HUDEP-2 (cell line): ENCODE measurements around the gene MRPL3.

Source experiments
- DNase-seq, 76 experiments: peaks; one replicate each; lab custom pipeline; 2025; ENCODE audit not compliant: unreplicated experiment in 76 of 76; lab: John Stamatoyannopoulos, UW

The MRPL3 gene

GRCh38 chr3:131502530-131503319, at the start of gene MRPL3:
TSS of gene MRPL3 (minus strand) at chr3:131502971. CDS start at chr3:131502821, 150 bp downstream.
- peak in 75 of 76 experiments; percentile 15 to 84 (median 71) for DNase-seq

DNA sequence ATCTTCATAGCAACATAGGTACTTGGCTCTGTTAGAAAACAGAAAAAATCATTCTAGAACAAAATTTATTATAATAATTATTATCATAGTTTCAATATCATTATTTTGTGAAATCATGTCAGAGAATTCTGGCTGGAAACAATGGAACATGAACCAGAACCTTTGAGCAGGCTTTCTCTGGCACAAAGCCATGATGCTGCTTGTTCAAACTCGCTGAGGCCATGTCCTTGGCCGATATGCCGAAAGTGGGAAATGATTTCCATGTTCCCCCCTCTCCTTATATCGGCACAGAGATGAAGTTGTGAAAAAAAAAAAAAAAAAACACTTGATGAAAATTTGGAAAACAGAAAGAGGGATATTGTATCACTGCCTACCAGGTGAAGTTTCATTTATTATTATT, 49.0 kb upstream of the MRPL3 start:
- DNase-seq = no peak

- no peak for DNase-seq
Observed at GRCh38 chr3:131550562-131551465, 48.0 kb upstream of the MRPL3 start.

GRCh38 chr3:131549340-131549739, 46.6 kb upstream of the MRPL3 start:
- peak in 3 of 76 experiments; percentile 4 to 14 (median 6) for DNase-seq

DNA sequence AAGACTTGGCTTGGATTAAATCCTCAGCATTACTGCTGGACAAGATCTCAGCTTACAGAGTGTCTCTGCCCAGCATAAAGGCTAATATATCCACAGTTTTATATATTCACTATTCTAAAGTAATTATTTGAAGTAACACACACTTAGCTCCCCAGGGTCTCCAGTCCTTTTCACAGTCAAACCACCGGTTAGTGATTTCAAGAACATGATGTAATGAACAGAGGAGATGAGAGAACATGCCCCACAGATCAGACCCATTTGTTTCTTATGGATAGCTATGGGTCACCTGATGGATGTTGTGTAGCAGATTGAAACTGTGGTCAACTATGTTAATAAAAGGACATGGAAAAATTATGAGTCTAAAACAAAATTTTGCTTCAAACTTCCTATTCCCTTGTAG, 44.8 kb upstream of the MRPL3 start:
- DNase-seq = no peak

- no peak for DNase-seq
Observed at GRCh38 chr3:131546441-131546840, 43.7 kb upstream of the MRPL3 start.

DNA sequence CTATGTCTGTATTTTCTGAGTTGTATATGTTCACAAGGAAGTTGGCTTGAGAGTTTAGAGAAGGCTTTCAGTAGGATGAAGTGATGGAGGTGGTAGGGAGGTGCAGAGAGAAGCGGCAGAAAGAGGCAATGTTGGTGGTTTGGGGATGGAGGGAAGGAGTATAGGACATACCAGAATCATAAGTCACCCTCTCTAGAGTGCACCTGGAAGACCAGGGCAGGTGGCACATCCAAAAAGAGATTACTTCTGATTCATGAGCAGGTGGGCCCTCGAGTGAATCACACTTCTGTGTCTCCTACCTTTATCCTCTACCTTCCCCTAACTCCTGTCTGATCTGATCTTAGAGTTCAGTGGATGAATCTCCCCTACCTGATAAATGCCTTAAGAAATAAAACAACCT, 41.8 kb upstream of the MRPL3 start:
- DNase-seq = no peak

- no peak for DNase-seq
Observed at GRCh38 chr3:131543714-131544113, 40.9 kb upstream of the MRPL3 start.

GRCh38 chr3:131541288-131541687, 38.5 kb upstream of the MRPL3 start:
- DNase-seq = no peak

- DNase-seq = no peak
Observed at GRCh38 chr3:131540821-131541220, 38.0 kb upstream of the MRPL3 start.

DNA sequence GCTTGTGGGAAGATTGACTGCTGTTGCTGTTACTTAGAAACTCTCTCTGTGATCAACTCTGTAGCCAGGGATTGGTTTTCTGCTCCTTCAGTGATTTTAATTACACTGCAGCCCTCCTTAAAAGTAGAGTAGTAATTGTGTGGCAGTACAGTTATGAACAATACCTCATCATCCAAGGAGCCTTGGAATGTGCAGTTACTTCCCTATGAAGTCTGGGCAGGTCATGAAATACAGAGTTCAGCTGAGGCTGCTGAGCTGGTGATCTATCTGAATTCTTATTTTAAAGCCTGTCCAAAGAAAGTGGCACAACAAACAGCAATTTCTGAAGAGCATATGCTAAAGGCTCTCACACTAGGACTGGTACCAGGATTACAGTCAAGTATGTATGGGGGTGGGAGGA, 37.4 kb upstream of the MRPL3 start:
- no peak for DNase-seq

GRCh38 chr3:131538968-131539367, 36.2 kb upstream of the MRPL3 start:
- DNase-seq = no peak

DNA sequence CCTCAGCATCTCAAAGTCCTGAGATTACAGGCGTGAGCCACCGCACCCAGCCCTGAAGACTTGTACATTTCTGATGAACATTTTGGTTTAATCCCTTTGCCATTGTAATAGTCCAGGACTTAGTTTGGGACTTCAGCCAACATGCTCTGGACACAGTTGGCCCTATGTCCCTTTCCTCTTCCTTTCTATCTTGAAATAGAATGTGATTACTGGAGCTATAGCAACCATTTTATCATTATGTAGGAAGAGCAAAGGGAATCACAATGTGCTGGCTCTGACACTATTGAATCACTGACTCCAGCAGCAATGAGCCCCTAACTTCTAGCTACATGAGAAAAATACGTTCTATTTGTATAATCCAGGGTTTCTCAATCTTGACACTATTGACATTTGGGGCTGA, 34.8 kb upstream of the MRPL3 start:
- DNase-seq = no peak

GRCh38 chr3:131535596-131535995, 32.8 kb upstream of the MRPL3 start:
- no peak for DNase-seq

- DNase-seq = no peak
Observed at GRCh38 chr3:131535131-131535530, 32.4 kb upstream of the MRPL3 start.

GRCh38 chr3:131532645-131533044, 29.9 kb upstream of the MRPL3 start:
- no peak for DNase-seq

DNA sequence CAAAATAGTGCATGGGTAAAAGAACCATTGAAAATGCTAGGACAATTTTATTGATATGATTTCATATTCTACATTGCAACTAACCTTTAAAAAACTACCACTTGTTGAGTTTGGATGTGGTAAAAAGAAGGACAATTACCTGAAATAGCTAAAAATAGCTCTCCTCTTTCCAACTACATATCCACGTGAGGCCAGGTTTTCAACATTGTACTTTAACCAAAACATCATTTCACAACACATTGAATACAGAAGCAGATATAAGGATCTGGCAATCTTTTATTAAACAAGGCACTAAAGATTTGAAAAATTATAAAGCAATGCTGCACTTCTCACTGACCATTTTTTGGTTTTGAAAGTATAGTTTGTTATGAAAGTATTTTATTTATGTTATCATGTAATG, 28.1 kb upstream of the MRPL3 start:
- no peak for DNase-seq

GRCh38 chr3:131530388-131530787, 27.6 kb upstream of the MRPL3 start:
- DNase-seq = no peak

GRCh38 chr3:131526801-131527347, 24.1 kb upstream of the MRPL3 start:
- peak in 40 of 76 experiments; percentile 2 to 52 (median 20) for DNase-seq

DNA sequence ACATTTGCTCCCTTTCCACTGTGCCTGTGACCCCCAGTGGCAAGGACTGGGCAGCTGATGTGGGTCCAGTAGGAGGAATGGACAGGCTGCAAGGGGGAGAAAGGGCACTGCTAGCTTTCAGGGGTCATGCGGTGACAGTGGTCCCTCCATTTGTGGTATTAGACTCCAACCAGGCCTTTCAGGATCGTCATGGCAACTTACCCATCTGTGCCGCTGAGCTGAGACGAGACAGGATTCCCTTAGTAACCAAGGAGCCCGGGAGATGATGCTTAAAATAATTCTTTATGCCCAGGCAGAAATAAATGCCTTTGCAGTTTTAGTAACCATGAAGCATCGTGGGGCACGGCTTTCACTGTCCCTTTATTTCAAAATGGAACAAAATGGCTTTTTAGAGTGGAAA, 15.9 kb upstream of the MRPL3 start:
- no peak for DNase-seq

- DNase-seq = no peak
Observed at GRCh38 chr3:131505421-131505820, 2.6 kb upstream of the MRPL3 start.

DNA sequence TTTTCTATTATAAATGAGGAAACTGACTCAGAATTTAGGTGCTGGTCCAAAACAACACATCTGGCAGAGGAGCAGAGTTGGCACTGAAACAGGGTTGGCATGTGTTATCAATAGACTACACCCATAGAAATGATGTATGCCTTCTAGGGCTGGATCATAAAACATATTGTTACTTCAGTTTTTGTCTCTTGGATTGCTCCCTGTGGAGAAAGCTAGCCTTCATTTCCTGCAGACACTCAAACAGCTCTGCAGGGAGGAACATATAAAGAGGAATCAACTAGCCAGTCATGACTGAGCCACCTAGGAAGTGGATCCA, 507 bp upstream of the MRPL3 start:
- peak in 7 of 76 experiments; percentile 2 to 30 (median 12) for DNase-seq
